CD4-positive, alpha-beta T cell treated with Interleukin-17A for 1 hour (primary cell): ENCODE measurements around the gene MTHFD1.
A peak's percentile ranks its signal among the peaks of the same experiment; 100 is the strongest.

Experiments used
- DNase-seq: peaks from one replicate; pipeline ENCODE4 v3.0.0-alpha.2; 2020

MTHFD1 gene

GRCh38 chr14:64409126-64409920 lies 21.2 kb downstream of the MTHFD1 start:
- DNase-seq: no peak

GRCh38 chr14:64410084-64410774 lies 22.1 kb downstream of the MTHFD1 start:
- DNase-seq: no peak

- no peak for DNase-seq
These were observed 22.8 kb downstream of the MTHFD1 start for GRCh38 chr14:64411001-64411400.

- no peak for DNase-seq
These were observed 24.1 kb downstream of the MTHFD1 start for GRCh38 chr14:64412237-64412636.

DNA sequence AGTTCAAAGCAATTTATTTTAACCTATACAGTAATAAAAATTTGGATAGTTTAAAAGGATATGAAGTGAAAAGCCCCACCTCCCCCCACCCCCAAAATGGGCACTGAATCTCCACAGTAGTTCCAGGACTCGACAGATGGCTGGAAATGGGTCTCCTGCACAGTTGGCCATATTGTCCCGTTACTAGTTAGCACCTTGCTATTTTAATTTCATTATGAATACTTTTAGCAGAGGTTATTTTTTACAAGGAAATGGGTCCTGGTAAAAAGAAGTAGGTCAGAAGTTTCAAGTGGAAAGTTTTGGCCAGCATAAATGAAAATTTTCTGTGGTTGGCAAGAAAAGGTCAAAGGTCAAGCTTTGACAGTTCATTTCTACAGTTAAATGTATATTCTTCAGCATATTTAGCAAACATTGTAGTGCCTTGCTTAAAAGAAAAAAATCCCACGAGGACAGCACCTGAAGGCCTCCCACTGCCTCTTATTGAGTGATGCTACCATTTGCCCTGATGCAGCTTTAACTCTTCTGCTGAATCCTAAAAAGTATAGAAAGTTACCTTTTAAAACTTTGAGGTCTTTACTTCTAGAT lies 28.3 kb downstream of the MTHFD1 start:
- DNase-seq: no peak

GRCh38 chr14:64417055-64417770 lies 29.1 kb downstream of the MTHFD1 start:
- no peak for DNase-seq

DNA sequence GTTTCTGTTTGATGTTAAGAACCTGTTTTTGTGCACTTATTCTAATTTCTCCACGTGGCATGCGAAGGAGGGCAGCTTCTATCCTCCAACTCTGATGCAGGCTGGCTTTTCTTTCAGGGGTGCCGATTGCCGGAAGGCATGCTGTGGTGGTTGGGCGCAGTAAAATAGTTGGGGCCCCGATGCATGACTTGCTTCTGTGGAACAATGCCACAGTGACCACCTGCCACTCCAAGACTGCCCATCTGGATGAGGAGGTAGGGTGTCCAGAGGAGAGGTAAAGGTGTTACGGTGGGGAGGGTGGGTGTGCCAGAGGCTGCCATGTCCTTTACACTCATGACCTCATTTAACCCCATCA lies 29.6 kb downstream of the MTHFD1 start:
- DNase-seq: no peak

- DNase-seq: no peak
These were observed 30.9 kb downstream of the MTHFD1 start for GRCh38 chr14:64419003-64419402.

DNA sequence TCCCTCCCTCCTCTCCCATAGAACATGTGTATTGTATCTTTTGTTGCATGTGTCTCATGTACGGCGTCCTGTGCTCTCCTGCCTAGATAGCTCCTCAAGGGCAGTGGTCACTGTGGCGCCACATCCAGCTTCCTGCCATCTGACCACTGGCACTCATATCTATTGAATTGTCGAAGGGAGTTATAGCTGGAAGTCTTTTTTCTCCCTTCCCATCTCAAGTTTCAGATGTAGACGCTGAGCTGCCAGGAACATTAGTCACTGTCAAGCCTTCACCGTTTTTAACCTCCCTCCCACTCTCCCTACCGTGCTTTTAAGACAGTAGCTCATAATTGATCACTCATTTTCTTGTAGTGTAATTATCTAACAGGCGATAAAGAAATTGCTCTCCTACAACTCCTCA lies 33.0 kb downstream of the MTHFD1 start:
- DNase-seq: no peak

- no peak for DNase-seq
These were observed 33.9 kb downstream of the MTHFD1 start for GRCh38 chr14:64422005-64422404.

GRCh38 chr14:64422756-64423155 lies 34.6 kb downstream of the MTHFD1 start:
- no peak for DNase-seq

- no peak for DNase-seq
These were observed 35.8 kb downstream of the MTHFD1 start for GRCh38 chr14:64423987-64424386.

DNA sequence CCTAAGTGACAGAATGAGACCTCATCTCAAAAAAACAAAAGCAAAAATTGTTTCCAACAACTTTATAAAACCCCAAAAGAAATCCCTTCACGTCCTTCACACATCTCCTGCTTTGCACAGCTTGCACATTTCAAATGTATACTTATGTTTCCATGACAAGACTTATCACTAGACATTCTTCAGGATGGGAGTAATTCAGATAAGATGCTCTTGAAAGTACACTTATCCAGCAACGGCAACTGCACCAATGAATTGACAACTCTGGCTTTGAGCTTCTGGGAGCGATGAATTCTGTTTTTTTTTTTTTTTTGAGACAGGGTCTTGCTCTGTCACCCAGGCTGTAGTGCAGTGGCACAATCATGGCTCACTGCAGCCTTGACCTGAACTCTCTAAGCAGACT lies 46.4 kb downstream of the MTHFD1 start:
- DNase-seq: no peak

GRCh38 chr14:64438181-64438841 lies 50.2 kb downstream of the MTHFD1 start:
- DNase-seq: no peak

DNA sequence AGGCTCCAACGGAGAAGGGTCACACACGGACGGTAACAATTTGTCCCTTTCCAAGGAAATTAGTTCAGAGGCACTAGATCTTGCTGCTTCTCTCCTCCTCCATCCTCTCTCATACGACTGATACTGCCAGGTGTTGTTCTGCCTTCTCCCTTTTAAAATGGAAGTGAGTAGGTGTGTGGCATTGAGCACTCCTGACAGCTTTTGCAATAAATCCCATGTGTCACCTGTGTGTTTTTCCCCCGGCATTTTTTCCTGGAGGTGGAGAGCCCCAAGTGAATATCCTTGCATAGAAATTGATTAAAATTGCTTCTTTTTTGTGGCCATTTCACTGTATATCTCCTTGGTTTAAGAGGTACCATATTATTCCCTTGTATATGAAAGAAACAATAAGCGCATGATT lies 51.0 kb downstream of the MTHFD1 start:
- DNase-seq: no peak

DNA sequence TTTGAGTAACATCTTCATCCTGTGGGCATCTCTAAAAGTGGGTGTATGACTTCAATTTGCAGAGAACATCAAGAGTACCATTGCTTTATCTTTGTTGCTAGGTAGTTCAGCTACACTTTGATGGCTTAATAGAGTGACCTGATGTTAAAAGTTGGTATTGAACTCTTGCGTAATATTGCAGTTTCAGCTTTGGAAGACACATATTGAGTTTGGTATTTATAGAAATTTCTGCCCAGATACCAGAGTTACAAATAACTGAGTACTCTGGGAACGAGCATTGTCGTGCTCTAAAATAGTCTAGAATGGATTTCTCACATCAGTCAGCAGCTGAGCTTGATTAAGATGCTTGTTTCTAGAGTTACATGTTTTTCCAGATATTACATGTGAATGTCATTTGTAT lies 52.3 kb downstream of the MTHFD1 start:
- no peak for DNase-seq

GRCh38 chr14:64442300-64442988 lies 54.3 kb downstream of the MTHFD1 start:
- no peak for DNase-seq

- no peak for DNase-seq
These were observed 56.0 kb downstream of the MTHFD1 start for GRCh38 chr14:64444140-64444539.

GRCh38 chr14:64444984-64445845 lies 57.1 kb downstream of the MTHFD1 start:
- DNase-seq: peak; percentile 76

DNA sequence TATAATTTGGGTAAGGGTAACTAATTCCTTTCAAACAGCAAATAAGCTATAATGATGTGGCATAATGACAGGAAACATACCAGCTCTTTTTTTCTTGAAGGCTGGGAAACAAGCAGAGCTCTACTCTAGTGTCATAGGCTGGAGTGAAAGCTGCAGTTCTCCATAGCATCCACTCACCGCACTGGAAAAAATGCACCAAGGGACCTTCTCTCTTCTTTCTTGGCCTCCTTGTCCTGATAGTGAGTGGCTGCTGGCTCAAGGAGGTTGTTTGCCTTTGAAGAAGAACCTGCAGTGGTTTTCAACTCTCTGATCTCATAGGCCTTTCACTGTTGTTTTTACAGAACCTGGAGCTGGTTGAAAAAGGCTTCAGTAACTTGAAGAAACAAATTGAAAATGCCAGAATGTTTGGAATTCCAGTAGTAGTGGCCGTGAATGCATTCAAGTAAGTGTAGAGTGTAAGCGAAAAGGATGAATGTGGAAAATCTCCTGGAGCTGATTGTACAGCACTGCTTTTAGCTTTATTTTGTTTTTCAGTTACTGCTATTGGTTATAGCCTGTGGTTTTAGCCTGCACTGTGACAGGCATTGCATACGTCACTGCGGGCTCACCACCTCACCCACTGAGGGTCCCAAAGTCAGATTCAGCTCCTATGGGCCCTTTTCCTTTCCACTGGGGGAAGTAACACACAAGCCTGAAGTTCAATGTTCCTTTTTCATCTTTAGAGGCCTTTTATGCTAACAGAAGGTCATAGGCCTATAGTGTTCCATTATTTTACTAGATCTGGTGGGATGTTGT lies 59.9 kb downstream of the MTHFD1 start:
- peak; percentile 34 for DNase-seq

DNA sequence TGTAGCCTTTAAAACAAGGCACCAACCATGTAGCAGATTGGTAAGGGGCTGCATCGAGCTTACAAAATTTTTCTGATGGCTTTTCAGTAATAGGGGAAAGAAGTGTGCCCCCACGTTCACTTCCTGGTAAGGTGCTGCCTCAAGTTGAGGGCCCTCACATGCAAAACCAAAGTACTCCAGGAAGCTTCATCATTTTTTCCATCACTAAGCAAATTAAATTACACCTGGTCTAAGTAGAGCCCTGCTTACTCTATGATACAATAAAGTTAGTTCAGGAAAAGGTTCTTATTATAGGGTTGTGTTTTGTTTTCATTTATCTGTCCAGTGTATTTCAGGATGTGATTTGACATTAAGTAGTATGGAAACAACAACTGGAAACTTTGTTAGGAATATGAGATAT lies 62.1 kb downstream of the MTHFD1 start:
- no peak for DNase-seq
